Keratinocyte (primary cell): Measurements from ENCODE around the gene RGS13. TPM values are rescaled to one million over a fixed set of nuclear protein-coding genes. Genes with fewer than 3 reads are reported as not detected.

Source experiments
- DNase-seq: peaks from one replicate; pipeline ENCODE4 v3.0.0-alpha.2; 2011; ENCODE audit warnings: low read depth, missing footprints, low spot score
- FAIRE-seq: peaks from 2 replicates; lab custom pipeline; 2011; peaks lifted over from hg19 to GRCh38; lab: Jason Lieb, UNC
- H2AFZ ChIP-seq: 2 replicates; pipeline ENCODE4 v1.6.0; 2012; ENCODE audit warnings: low read length, control low read depth, inconsistent platforms; ENCODE audit not compliant: control insufficient read depth
- H3K27ac ChIP-seq: 2 replicates; pipeline ENCODE4 v1.5.1; 2011; ENCODE audit warnings: low read length; ENCODE audit not compliant: control insufficient read depth, insufficient read depth
- H3K27me3 ChIP-seq: 3 replicates; pipeline ENCODE4 v1.6.0; 2011; ENCODE audit warnings: low read length; ENCODE audit not compliant: control insufficient read depth, insufficient read depth; ENCODE audit errors: extremely low read depth
- H3K36me3 ChIP-seq, 2 experiments: 2 replicates in 1 of 2; 3 replicates in 1 of 2; pipeline ENCODE4 v1.5.1; 2011; ENCODE audit warnings: low read length in 2 of 2, mild to moderate bottlenecking in 1 of 2; ENCODE audit not compliant: control insufficient read depth in 2 of 2, insufficient read depth in 2 of 2; ENCODE audit errors: extremely low read depth in 1 of 2
- H3K4me1 ChIP-seq: 3 replicates; pipeline ENCODE4 v1.5.1; 2011; ENCODE audit warnings: low read length; ENCODE audit not compliant: control insufficient read depth, insufficient read depth; ENCODE audit errors: extremely low read depth
- H3K4me2 ChIP-seq: 3 replicates; pipeline ENCODE4 v1.6.0; 2011; ENCODE audit warnings: low read depth, low read length; ENCODE audit not compliant: control insufficient read depth, insufficient read depth; ENCODE audit errors: extremely low read depth
- H3K4me3 ChIP-seq, 3 experiments: fragments of 200-600 bp in 1 of 3; sonication (generic) in 1 of 3; 2 replicates in 2 of 3; 3 replicates in 1 of 3; pipeline ENCODE4 v1.5.1; 2011 to 2016; ENCODE audit warnings: low read length in 3 of 3, mild to moderate bottlenecking in 3 of 3, control low read depth in 2 of 3, inconsistent platforms in 1 of 3, low read depth in 1 of 3, mixed read lengths in 1 of 3, mixed run types in 1 of 3, moderate library complexity in 1 of 3; ENCODE audit not compliant: control insufficient read depth in 2 of 3, insufficient read depth in 2 of 3; ENCODE audit errors: extremely low read depth in 1 of 3
- H3K79me2 ChIP-seq: 2 replicates; pipeline ENCODE4 v1.6.0; 2012; ENCODE audit warnings: low read length; ENCODE audit not compliant: control insufficient read depth, insufficient read depth
- H3K9ac ChIP-seq: 3 replicates; pipeline ENCODE4 v1.6.0; 2011; ENCODE audit warnings: low read length; ENCODE audit not compliant: control insufficient read depth, insufficient read depth; ENCODE audit errors: extremely low read depth
- H3K9me1 ChIP-seq: 3 replicates; pipeline ENCODE4 v1.6.0; 2011; ENCODE audit warnings: low read length; ENCODE audit not compliant: control insufficient read depth, insufficient read depth; ENCODE audit errors: extremely low read depth
- H3K9me3 ChIP-seq: 2 replicates; pipeline ENCODE4 v1.5.1; 2012; ENCODE audit warnings: low read depth, low read length; ENCODE audit not compliant: control insufficient read depth
- H4K20me1 ChIP-seq: 3 replicates; pipeline ENCODE4 v1.6.0; 2011; ENCODE audit warnings: low read length; ENCODE audit not compliant: control insufficient read depth, insufficient read depth; ENCODE audit errors: extremely low read depth
- CTCF ChIP-seq, 3 experiments: IDR thresholded peaks in 1 of 3; conservative IDR thresholded peaks in 1 of 3; optimal IDR thresholded peaks in 1 of 3; 2 replicates in 2 of 3; 3 replicates in 1 of 3; pipeline versions ENCODE3 to v1.5.1; 2011; ENCODE audit warnings: low read length in 3 of 3, mild to moderate bottlenecking in 3 of 3, moderate library complexity in 2 of 3, control low read depth in 1 of 3, inconsistent platforms in 1 of 3; ENCODE audit not compliant: insufficient read depth in 2 of 3; ENCODE audit errors: extremely low read depth in 1 of 3
- EZH2 ChIP-seq: IDR thresholded peaks from one replicate; pipeline ENCODE4 v1.6.1; 2012; ENCODE audit warnings: inconsistent platforms, mild to moderate bottlenecking, low read length, moderate library complexity
- dilution Hi-C: fragments of 300-500 bp; cut with MboI; formaldehyde crosslinking; loops from one replicate; pipeline ENCODE4 v1.7.0; 2020; ENCODE audit warnings: low sequenced_read_pairs; ENCODE audit not compliant: extremely low pct_ligation_motif_present
- polyA plus RNA-seq, 5 experiments: library from polyadenylated mRNA; depleted of rRNA in 3 of 5; stranded (reverse) in 3 of 5; stranded (forward) in 1 of 5; unstranded in 1 of 5; fragments of >200 nt; gene quantifications; 1 replicate in 1 of 5; 2 replicates in 3 of 5; 3 replicates in 1 of 5; pipeline versions ENCODE4 v1.2.1 to v1.2.3, GENCODE V29; 2011 to 2012; ENCODE audit warnings: missing spikeins in 2 of 5, low read depth in 1 of 5, low replicate concordance in 1 of 5

Gene RGS13
- polyA plus RNA-seq, 1 donor (not counting 4 experiments of a cell fraction or from before 2014, with no cell fraction given): not detected

DNA sequence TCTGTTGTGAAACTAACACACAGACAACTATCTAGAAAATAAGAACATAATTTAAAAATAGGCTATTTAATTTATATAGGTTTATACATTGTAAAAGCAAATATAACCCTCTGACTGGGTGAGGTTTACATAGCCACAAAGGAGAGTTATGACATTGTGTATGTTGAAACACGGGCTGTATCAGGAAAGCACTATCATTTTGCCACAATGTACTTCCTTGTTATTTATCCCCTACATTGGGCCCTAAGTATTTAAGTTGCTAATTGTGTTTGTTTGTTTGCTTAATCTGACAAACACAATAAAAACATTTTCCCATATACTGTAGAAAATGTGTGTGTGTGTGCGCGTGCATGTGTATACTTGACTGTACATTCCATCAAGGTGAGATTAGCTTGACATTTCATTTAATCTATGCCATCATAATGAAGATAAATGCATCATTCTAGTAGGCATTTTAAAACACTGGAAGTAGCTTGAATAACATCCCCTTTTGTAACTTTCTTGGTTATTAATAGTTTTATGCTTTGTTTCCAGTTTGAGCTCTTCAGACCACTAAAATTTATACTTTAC is 72.1 kb downstream of the RGS13 start:
- Histone ChIP-seq H3K4me3 (no peak overlapping the region), H3K9ac (no peak overlapping the region), H3K27ac (no peak overlapping the region), H3K36me3 (no peaks in the 10 kb centered on the region), H3K9me3 (no peaks in the 10 kb centered on the region), H3K79me2 (no peaks in the 10 kb centered on the region), H2AFZ (no peak overlapping the region), H3K27me3 (no peaks in the 10 kb centered on the region), H4K20me1 (no peaks in the 10 kb centered on the region), H3K4me1 (peaks cover 5% of the 10 kb centered on the region), H3K9me1 (no peaks in the 10 kb centered on the region), H3K4me2 (no peak overlapping the region)
- no peak for DNase-seq
- dilution Hi-C loops: no loop called here
- no peak for TF ChIP-seq EZH2
- no peak for TF ChIP-seq CTCF (optimal IDR thresholded peaks at IDR 0.05 in 1 of 3, IDR thresholded peaks at IDR 0.05 in 1 of 3, conservative IDR thresholded peaks at IDR 0.05 in 1 of 3; ENCODE audit: extremely low read depth in 1 of 3, insufficient read depth in 2 of 3, low read length in 3 of 3)
- no peak for FAIRE-seq

- no peak for TF ChIP-seq EZH2
- no peak for TF ChIP-seq CTCF (optimal IDR thresholded peaks at IDR 0.05 in 1 of 3, IDR thresholded peaks at IDR 0.05 in 1 of 3, conservative IDR thresholded peaks at IDR 0.05 in 1 of 3; ENCODE audit: extremely low read depth in 1 of 3, insufficient read depth in 2 of 3, low read length in 3 of 3)
- Histone ChIP-seq H3K9ac (no peak overlapping the region), H4K20me1 (no peaks in the 10 kb centered on the region), H2AFZ (no peak overlapping the region), H3K27me3 (no peaks in the 10 kb centered on the region), H3K27ac (no peak overlapping the region), H3K4me2 (no peak overlapping the region), H3K4me3 (no peak overlapping the region), H3K9me1 (no peaks in the 10 kb centered on the region), H3K9me3 (no peaks in the 10 kb centered on the region), H3K4me1 (peaks cover 5% of the 10 kb centered on the region), H3K36me3 (no peaks in the 10 kb centered on the region), H3K79me2 (no peaks in the 10 kb centered on the region)
- FAIRE-seq: no peak
- dilution Hi-C loops: no loop called here
- no peak for DNase-seq
Measured at GRCh38 chr1:192709544-192709943, 73.6 kb downstream of the RGS13 start.

Other genes with a start within 250 kb of the RGS13 start
- gene RGS1, start 60.4 kb upstream of the RGS13 start, polyA plus RNA-seq: 0.05 to 0.19 TPM in 2 of 3 replicates, not detected in the other
- 10.9 to 146 TPM (median 128 TPM) in 3 replicates for gene RGS2, start 172.9 kb downstream of the RGS13 start, polyA plus RNA-seq